Gastroesophageal sphincter (tissue), 4 donors: ENCODE data around the gene CALML3. TPM values are rescaled to one million over a fixed set of nuclear protein-coding genes. Genes with fewer than 3 reads are reported as not detected.
"Not testable (repeated sequence)": the region's sequence is repeated elsewhere in the genome, so short reads cannot be mapped to it uniquely, and the experiment has no call there.

ENCODE experiments used
- ATAC-seq: fragments of 150-250 bp; one replicate; pipeline ENCODE4 v1.9.1; 2016; ENCODE audit warnings: mild to moderate bottlenecking, moderate library complexity
- H3K27ac ChIP-seq, 4 donors: fragments of 200-600 bp; sonication (generic) in 3 of 4; 1 replicate in 3 of 4; 2 replicates in 1 of 4; pipeline ENCODE4 v1.5.1; 2016 to 2019
- H3K27me3 ChIP-seq: fragments of 200-600 bp; sonication (generic); one replicate; pipeline ENCODE4 v1.5.1; 2019
- H3K36me3 ChIP-seq, 2 donors: fragments of 200-600 bp; sonication (generic); one replicate each; pipeline ENCODE4 v1.5.1; 2019; ENCODE audit warnings: control low read depth in 1 of 2
- H3K4me1 ChIP-seq, 3 donors: fragments of 200-600 bp; sonication (generic); 1 replicate in 2 of 3; 2 replicates in 1 of 3; pipeline ENCODE4 v1.5.1; 2016 to 2019; ENCODE audit warnings: control low read depth in 2 of 3
- H3K4me3 ChIP-seq, 2 donors: fragments of 200-600 bp; sonication (generic); one replicate each; pipeline ENCODE4 v1.5.1; 2019; ENCODE audit warnings: mild to moderate bottlenecking in 1 of 2, moderate library complexity in 1 of 2
- H3K9me3 ChIP-seq, 3 donors: fragments of 200-600 bp; sonication (generic); one replicate each; pipeline ENCODE4 v1.5.1; 2017 to 2019; ENCODE audit warnings: control low read depth in 2 of 3
- CTCF ChIP-seq, 4 experiments: fragments of 200-600 bp in 2 of 4; fragments of 450-650 bp in 2 of 4; sonication (generic) in 1 of 4; IDR thresholded peaks; one replicate each; pipeline ENCODE4 v1.5.1; 2017 to 2019; ENCODE audit warnings: antibody characterized with exemption in 4 of 4, mild to moderate bottlenecking in 2 of 4, moderate library complexity in 2 of 4
- EP300 ChIP-seq: sonication (generic); formaldehyde crosslinking; IDR thresholded peaks from one replicate; pipeline ENCODE4 v1.6.1; 2017; ENCODE audit warnings: antibody characterized with exemption, mild to moderate bottlenecking
- POLR2A ChIP-seq, 2 donors: fragments of 450-650 bp; IDR thresholded peaks; one replicate each; pipeline ENCODE4 v1.6.1; 2017; ENCODE audit warnings: antibody characterized with exemption in 2 of 2, mild to moderate bottlenecking in 2 of 2, moderate library complexity in 1 of 2
- POLR2AphosphoS5 ChIP-seq: sonication (generic); formaldehyde crosslinking; IDR thresholded peaks from one replicate; pipeline ENCODE4 v1.6.1; 2017; ENCODE audit warnings: antibody characterized with exemption
- WGBS, 2 donors: methylation state at CpG; one replicate each; pipeline ENCODE4 v1.1.5; 2018; ENCODE audit warnings: low coverage in 1 of 2; 5-methylcytosine and 5-hydroxymethylcytosine counted together
- total RNA-seq, 4 donors: library from RNA; depleted of rRNA; stranded (reverse); fragments of >200 nt; gene quantifications; one replicate each; pipeline ENCODE4 v1.1.0, GENCODE V29; 2016

The CALML3 gene
- 10 to 100 TPM in 1 of 4 donors, 1 to 10 TPM in 1, under 1 TPM in 1, not detected in 1; 0.13 to 19.4 (median 1.9) TPM for total RNA-seq

GRCh38 chr10:5524641-5525560, at the start of gene CALML3:
Gene CALML3, plus strand, starts transcription at chr10:5524961. Its CDS starts 125 bp downstream, at chr10:5525086.
- no peaks in the 10 kb centered on the region for H3K36me3 ChIP-seq
- WGBS, 2 donors, result 97% methylated on average over 24 of the region's 64 CpGs; no CpG with 5 or more reads in 1 of the 2 donors
- no peak within 1 kb of the TSS for H3K4me3 ChIP-seq
- TF ChIP-seq EP300, result no peak
- TF ChIP-seq POLR2AphosphoS5, result no peak
- TF ChIP-seq CTCF (IDR thresholded peaks at IDR 0.05), result no peak
- TF ChIP-seq POLR2A (IDR thresholded peaks at IDR 0.05), result no peak
- H3K27ac ChIP-seq, result no peak within 1 kb of the TSS
- H3K27me3 ChIP-seq, result no peaks in the 10 kb centered on the region
- ATAC-seq, result no peak
- peaks cover 0 to 24% (median 6%) of the 10 kb centered on the region in 3 donors for H3K4me1 ChIP-seq
- H3K9me3 ChIP-seq, result no peaks in the 10 kb centered on the region

- H3K27ac ChIP-seq, H3K4me1 ChIP-seq, ATAC-seq, H3K9me3 ChIP-seq, H3K36me3 ChIP-seq, H3K4me3 ChIP-seq, H3K27me3 ChIP-seq: not testable (repeated sequence)
- 61 to 97% methylated on average over 3 to 4 of the region's 8 CpGs for WGBS, 2 donors
These were observed 49.7 kb upstream of the CALML3 start for GRCh38 chr10:5475088-5475487.

GRCh38 chr10:5475974-5476807, 48.6 kb upstream of the CALML3 start:
- H3K4me1 ChIP-seq, ATAC-seq, H3K9me3 ChIP-seq, H3K4me3 ChIP-seq, H3K27me3 ChIP-seq, H3K36me3 ChIP-seq, H3K27ac ChIP-seq: not testable (repeated sequence)
- WGBS, 2 donors, result 92 to 95% methylated on average over 9 to 12 of the region's 12 CpGs

- Histone ChIP-seq H3K36me3 (no peaks in the 10 kb centered on the region), H3K9me3 (no peaks in the 10 kb centered on the region)
- 56 to 67% methylated on average over 3 to 9 of the region's 13 CpGs for WGBS, 2 donors
These were observed 47.7 kb upstream of the CALML3 start for GRCh38 chr10:5476918-5477525.

More at GRCh38 chr10:5476918-5477525, 47.7 kb upstream of the CALML3 start:
- Histone ChIP-seq H3K4me3 (no peak overlapping the region), H3K4me1 (no peaks in the 10 kb centered on the region), H3K27ac (no peak overlapping the region), H3K27me3 (no peaks in the 10 kb centered on the region)
- no peak for TF ChIP-seq EP300
- TF ChIP-seq POLR2AphosphoS5, result no peak
- no peak for TF ChIP-seq POLR2A (IDR thresholded peaks at IDR 0.05)
- no peak for TF ChIP-seq CTCF (IDR thresholded peaks at IDR 0.05)
- ATAC-seq, result no peak
